ENCODE results near the gene CACFD1.

The CACFD1 gene

DNA sequence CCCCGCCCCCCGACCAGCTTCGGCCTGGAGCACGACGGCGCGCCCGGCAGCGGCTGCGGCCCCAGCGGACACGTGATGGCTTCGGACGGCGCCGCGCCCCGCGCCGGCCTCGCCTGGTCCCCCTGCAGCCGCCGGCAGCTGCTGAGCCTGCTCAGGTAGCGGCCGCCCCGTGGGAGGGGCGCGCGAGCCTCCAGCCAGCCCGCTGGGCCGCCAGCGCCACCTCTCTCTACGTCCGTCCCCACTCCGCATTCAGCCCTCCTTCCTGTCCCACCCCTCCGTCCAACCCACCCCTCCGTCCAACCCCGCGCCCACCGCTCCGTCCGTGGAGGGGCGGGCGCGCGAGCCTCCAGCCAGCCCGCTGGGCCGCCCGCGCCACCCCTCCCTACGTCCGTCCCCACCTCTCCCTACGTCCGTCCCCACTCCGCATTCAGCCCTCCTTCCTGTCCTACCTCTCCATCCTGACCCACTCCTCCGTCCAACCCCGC lies 31.1 kb upstream of the CACFD1 start:
- no peak for DNase-seq (ENCODE audit: low read depth)
- no peak overlapping the region for H3K4me3 ChIP-seq (ENCODE audit: low read depth, low read length)
- TF ChIP-seq MYC (IDR thresholded peaks at IDR 0.05; ENCODE audit: low read depth, low read length), result no peak
- no peak for TF ChIP-seq POLR2A (IDR thresholded peaks at IDR 0.05; ENCODE audit: extremely low read depth, insufficient read length)
- TF ChIP-seq, protein P1, sequence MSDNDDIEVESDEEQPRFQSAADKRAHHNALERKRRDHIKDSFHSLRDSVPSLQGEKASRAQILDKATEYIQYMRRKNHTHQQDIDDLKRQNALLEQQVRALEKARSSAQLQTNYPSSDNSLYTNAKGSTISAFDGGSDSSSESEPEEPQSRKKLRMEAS (IDR thresholded peaks at IDR 0.05; ENCODE audit: low read depth, low read length), result no peak
- TF ChIP-seq, protein P2, sequence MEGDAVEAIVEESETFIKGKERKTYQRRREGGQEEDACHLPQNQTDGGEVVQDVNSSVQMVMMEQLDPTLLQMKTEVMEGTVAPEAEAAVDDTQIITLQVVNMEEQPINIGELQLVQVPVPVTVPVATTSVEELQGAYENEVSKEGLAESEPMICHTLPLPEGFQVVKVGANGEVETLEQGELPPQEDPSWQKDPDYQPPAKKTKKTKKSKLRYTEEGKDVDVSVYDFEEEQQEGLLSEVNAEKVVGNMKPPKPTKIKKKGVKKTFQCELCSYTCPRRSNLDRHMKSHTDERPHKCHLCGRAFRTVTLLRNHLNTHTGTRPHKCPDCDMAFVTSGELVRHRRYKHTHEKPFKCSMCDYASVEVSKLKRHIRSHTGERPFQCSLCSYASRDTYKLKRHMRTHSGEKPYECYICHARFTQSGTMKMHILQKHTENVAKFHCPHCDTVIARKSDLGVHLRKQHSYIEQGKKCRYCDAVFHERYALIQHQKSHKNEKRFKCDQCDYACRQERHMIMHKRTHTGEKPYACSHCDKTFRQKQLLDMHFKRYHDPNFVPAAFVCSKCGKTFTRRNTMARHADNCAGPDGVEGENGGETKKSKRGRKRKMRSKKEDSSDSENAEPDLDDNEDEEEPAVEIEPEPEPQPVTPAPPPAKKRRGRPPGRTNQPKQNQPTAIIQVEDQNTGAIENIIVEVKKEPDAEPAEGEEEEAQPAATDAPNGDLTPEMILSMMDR (IDR thresholded peaks at IDR 0.05; ENCODE audit: low read depth, low read length), result no peak

DNA sequence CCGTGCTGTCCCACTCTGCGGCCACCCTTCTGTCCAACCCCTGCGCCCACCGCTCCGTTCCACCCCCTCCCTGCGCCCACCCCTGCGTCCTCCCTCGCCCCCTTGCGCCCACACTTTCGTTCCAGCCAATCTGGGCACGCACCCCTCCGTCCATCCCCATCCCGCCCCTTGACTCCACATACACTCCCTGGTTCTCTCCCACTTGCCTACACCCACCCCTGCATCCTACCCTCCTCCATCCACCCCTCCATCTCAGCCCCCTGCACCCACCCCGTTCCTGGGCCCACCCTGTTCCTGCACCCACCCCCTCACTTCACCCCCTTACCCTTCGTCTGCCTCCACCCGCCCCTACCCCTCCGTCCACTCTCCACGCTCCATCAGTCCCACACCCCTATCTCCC lies 30.6 kb upstream of the CACFD1 start:
- no peak overlapping the region for H3K4me3 ChIP-seq (ENCODE audit: low read depth, low read length)
- TF ChIP-seq MYC (IDR thresholded peaks at IDR 0.05; ENCODE audit: low read depth, low read length), result no peak
- TF ChIP-seq, protein P1 (IDR thresholded peaks at IDR 0.05; ENCODE audit: low read depth, low read length), result no peak
- TF ChIP-seq, protein P2 (IDR thresholded peaks at IDR 0.05; ENCODE audit: low read depth, low read length), result no peak
- no peak for TF ChIP-seq POLR2A (IDR thresholded peaks at IDR 0.05; ENCODE audit: extremely low read depth, insufficient read length)
- no peak for DNase-seq (ENCODE audit: low read depth)

DNA sequence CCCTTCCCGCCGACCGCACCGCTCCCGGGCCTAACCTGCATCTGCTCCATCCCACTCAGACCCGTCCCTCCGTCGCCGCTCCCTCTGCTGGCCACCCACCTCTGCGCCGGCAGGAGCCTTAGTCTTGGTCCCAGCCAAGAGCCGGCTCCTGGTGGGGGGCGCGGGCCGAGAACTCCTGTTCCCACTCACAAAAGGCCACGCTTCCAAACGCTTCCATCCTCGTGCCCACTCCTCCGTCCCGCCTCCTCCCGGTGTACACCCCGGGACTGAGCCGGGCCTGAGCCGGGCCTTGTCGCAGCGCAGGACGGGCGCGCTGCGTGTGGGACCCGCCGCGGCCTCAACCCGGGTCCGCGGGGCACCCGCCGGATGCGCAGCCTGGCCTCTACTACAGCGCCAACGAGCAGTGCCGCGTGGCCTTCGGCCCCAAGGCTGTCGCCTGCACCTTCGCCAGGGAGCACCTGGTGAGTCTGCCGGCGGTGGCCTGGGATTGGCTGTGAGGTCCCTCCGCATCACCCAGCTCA lies 30.1 kb upstream of the CACFD1 start:
- TF ChIP-seq MYC (IDR thresholded peaks at IDR 0.05; ENCODE audit: low read depth, low read length), result no peak
- TF ChIP-seq, protein P1 (IDR thresholded peaks at IDR 0.05; ENCODE audit: low read depth, low read length), result no peak
- no peak for TF ChIP-seq POLR2A (IDR thresholded peaks at IDR 0.05; ENCODE audit: extremely low read depth, insufficient read length)
- TF ChIP-seq, protein P2 (IDR thresholded peaks at IDR 0.05; ENCODE audit: low read depth, low read length), result no peak
- H3K4me3 ChIP-seq (ENCODE audit: low read depth, low read length), result no peak overlapping the region
- no peak for DNase-seq (ENCODE audit: low read depth)

DNA sequence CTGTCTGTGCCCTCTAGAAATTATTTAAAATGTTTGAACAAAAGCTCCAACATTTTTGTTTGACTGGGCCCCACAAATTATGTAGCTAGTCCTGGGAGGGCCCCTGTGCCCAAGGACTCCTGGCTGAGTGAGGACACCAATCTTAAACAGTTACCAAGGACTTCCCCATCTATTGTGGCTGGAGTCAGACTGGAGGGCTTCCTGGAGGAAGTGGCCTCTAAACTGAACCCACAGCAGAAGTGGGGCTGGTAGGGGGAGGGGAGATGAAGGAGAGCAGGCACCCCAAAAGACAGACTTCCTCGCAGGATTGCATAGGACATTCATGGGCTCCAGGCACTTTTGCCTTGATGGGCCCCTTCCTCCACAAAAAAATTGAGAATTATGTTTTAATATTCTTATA lies 29.5 kb upstream of the CACFD1 start:
- peak; percentile 44 for DNase-seq (ENCODE audit: low read depth)
- H3K4me3 ChIP-seq (ENCODE audit: low read depth, low read length), result no peak overlapping the region
- TF ChIP-seq POLR2A (IDR thresholded peaks at IDR 0.05; ENCODE audit: extremely low read depth, insufficient read length), result no peak
- TF ChIP-seq, protein P2 (IDR thresholded peaks at IDR 0.05; ENCODE audit: low read depth, low read length), result no peak
- no peak for TF ChIP-seq MYC (IDR thresholded peaks at IDR 0.05; ENCODE audit: low read depth, low read length)
- TF ChIP-seq, protein P1 (IDR thresholded peaks at IDR 0.05; ENCODE audit: low read depth, low read length), result no peak

DNA sequence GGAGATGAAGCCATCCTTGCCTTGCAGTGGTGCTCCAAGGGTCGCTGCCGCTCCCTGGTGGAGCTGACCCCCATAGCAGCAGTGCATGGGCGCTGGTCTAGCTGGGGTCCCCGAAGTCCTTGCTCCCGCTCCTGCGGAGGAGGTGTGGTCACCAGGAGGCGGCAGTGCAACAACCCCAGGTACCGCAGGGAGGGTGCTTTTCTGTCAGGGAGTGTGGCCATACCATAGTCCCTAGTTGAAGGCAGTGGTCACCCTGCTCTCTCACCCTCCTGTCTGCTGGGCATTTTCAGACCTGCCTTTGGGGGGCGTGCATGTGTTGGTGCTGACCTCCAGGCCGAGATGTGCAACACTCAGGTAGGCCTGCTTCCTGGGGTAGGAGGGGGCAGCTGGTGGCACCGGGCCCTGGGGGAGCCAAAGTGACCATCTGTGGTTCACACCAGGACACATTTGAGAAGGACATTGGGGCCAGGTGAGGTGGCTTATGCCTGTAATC lies 26.4 kb upstream of the CACFD1 start:
- DNase-seq (ENCODE audit: low read depth), result no peak
- no peak for TF ChIP-seq MYC (IDR thresholded peaks at IDR 0.05; ENCODE audit: low read depth, low read length)
- TF ChIP-seq, protein P1 (IDR thresholded peaks at IDR 0.05; ENCODE audit: low read depth, low read length), result no peak
- TF ChIP-seq, protein P2 (IDR thresholded peaks at IDR 0.05; ENCODE audit: low read depth, low read length), result no peak
- TF ChIP-seq POLR2A (IDR thresholded peaks at IDR 0.05; ENCODE audit: extremely low read depth, insufficient read length), result no peak
- H3K4me3 ChIP-seq (ENCODE audit: low read depth, low read length), result no peak overlapping the region
